NCI-H748 treated with DMSO at 0.1 percent for 48 hours (cell line): ENCODE data around the gene RGPD3.
"Not testable (repeated sequence)": the region's sequence is repeated elsewhere in the genome, so short reads cannot be mapped to it uniquely, and the experiment has no call there.

Experiments used
- DNase-seq: peaks from one replicate; lab custom pipeline; 2025; lab: John Stamatoyannopoulos, UW

Gene RGPD3

GRCh38 chr2:106479563-106479962, 11.3 kb upstream of the RGPD3 start:
- DNase-seq = not testable (repeated sequence)

- not testable (repeated sequence) for DNase-seq
Observed at GRCh38 chr2:106477647-106478046, 9.4 kb upstream of the RGPD3 start.

- DNase-seq = not testable (repeated sequence)
Observed at GRCh38 chr2:106470658-106471057, 2.4 kb upstream of the RGPD3 start.

GRCh38 chr2:106467516-106467915, 697 bp downstream of the RGPD3 start:
- DNase-seq = not testable (repeated sequence)

GRCh38 chr2:106461882-106462281, 6.3 kb downstream of the RGPD3 start:
- not testable (repeated sequence) for DNase-seq

GRCh38 chr2:106390680-106391079, 77.5 kb downstream of the RGPD3 start:
- DNase-seq = not testable (repeated sequence)

- DNase-seq = not testable (repeated sequence)
Observed at GRCh38 chr2:106388814-106389410, 79.3 kb downstream of the RGPD3 start.

GRCh38 chr2:106384548-106384947, 83.7 kb downstream of the RGPD3 start:
- not testable (repeated sequence) for DNase-seq

- not testable (repeated sequence) for DNase-seq
Observed at GRCh38 chr2:106381867-106382266, 86.3 kb downstream of the RGPD3 start.

- not testable (repeated sequence) for DNase-seq
Observed at GRCh38 chr2:106379567-106379966, 88.6 kb downstream of the RGPD3 start.

- not testable (repeated sequence) for DNase-seq
Observed at GRCh38 chr2:106369182-106369581, 99.0 kb downstream of the RGPD3 start.

- DNase-seq = no peak
Observed at GRCh38 chr2:106366204-106366885, 101.9 kb downstream of the RGPD3 start.

GRCh38 chr2:106363791-106364190, 104.4 kb downstream of the RGPD3 start:
- no peak for DNase-seq

- no peak for DNase-seq
Observed at GRCh38 chr2:106362789-106363188, 105.4 kb downstream of the RGPD3 start.

GRCh38 chr2:106359512-106359911, 108.7 kb downstream of the RGPD3 start:
- no peak for DNase-seq

GRCh38 chr2:106358521-106358920, 109.7 kb downstream of the RGPD3 start:
- no peak for DNase-seq

GRCh38 chr2:106358081-106358480, 110.1 kb downstream of the RGPD3 start:
- DNase-seq = no peak

GRCh38 chr2:106356291-106356690, 111.9 kb downstream of the RGPD3 start:
- no peak for DNase-seq

GRCh38 chr2:106353676-106354075, 114.5 kb downstream of the RGPD3 start:
- no peak for DNase-seq

GRCh38 chr2:106350980-106351379, 117.2 kb downstream of the RGPD3 start:
- DNase-seq = no peak

- no peak for DNase-seq
Observed at GRCh38 chr2:106344302-106344701, 123.9 kb downstream of the RGPD3 start.

GRCh38 chr2:106343274-106343673, 124.9 kb downstream of the RGPD3 start:
- no peak for DNase-seq

GRCh38 chr2:106342831-106343251, 125.4 kb downstream of the RGPD3 start:
- DNase-seq = no peak

- no peak for DNase-seq
Observed at GRCh38 chr2:106341666-106342065, 126.5 kb downstream of the RGPD3 start.
